WTC11 (cell line): ENCODE measurements around the gene CHST14. TPM values are rescaled to one million over a fixed set of nuclear protein-coding genes. Genes with fewer than 3 reads are reported as not detected.
A peak's percentile ranks its signal among the peaks of the same experiment; 100 is the strongest.

Experiments
- ATAC-seq: fragments of 200-7000 bp; cut with Tn5 transposase; 2 replicates; pipeline ENCODE4 v1.10.0; 2021; ENCODE audit warnings: mild to moderate bottlenecking, moderate library complexity
- CTCF ChIA-PET: fragments of 300-600 bp; sonication (Branson Sonifier 250); formaldehyde crosslinking; loops from one replicate; lab custom pipeline; 2021; ENCODE audit warnings: antibody characterized with exemption; lab: Charles Lee
- POLR2A ChIA-PET: fragments of 350-600 bp; sonication (Branson Sonifier 250); formaldehyde crosslinking; loops from one replicate; lab custom pipeline; 2021; ENCODE audit warnings: antibody characterized with exemption; lab: Charles Lee
- DNase-seq: peaks from one replicate; pipeline ENCODE4 v3.0.0; 2021; ENCODE audit warnings: low spot score
- H3K27ac Mint-ChIP-seq: 2 replicates; pipeline ENCODE4 v1.8.0; 2021; ENCODE audit warnings: mixed read lengths
- H3K27me3 Mint-ChIP-seq: 2 replicates; pipeline ENCODE4 v1.8.0; 2021; ENCODE audit warnings: low read depth, mild to moderate bottlenecking, moderate library complexity, mixed read lengths
- H3K36me3 Mint-ChIP-seq: 2 replicates; pipeline ENCODE4 v1.8.0; 2021; ENCODE audit warnings: mixed read lengths
- H3K4me1 Mint-ChIP-seq: 2 replicates; pipeline ENCODE4 v1.8.0; 2022; ENCODE audit warnings: mixed read lengths
- H3K4me3 Mint-ChIP-seq: 2 replicates; pipeline ENCODE4 v1.8.0; 2021; ENCODE audit warnings: mild to moderate bottlenecking, moderate library complexity, mixed read lengths
- H3K9me3 Mint-ChIP-seq: 2 replicates; pipeline ENCODE4 v1.8.0; 2021; ENCODE audit warnings: mixed read lengths
- ATF1 ChIP-seq: sonication (generic); formaldehyde crosslinking; IDR thresholded peaks from 2 replicates; pipeline ENCODE4 v1.8.1; 2023; ENCODE audit warnings: mild to moderate bottlenecking, moderate library complexity, missing genetic modification reagents
- CTCF ChIP-seq: fragments of 200-600 bp; IDR thresholded peaks from 2 replicates; pipeline ENCODE4 v1.8.0; 2022; ENCODE audit warnings: antibody characterized with exemption
- E2F5 ChIP-seq: sonication (generic); formaldehyde crosslinking; IDR thresholded peaks from 2 replicates; pipeline ENCODE4 v1.8.1; 2022; ENCODE audit warnings: mild to moderate bottlenecking, moderate library complexity, missing genetic modification reagents
- EMX1 ChIP-seq: fragments of 250-450 bp; sonication (Bioruptor Pico); IDR thresholded peaks from 2 replicates; pipeline ENCODE4 v1.8.0; 2021; ENCODE audit warnings: mild to moderate bottlenecking
- ERG ChIP-seq: fragments of 250-450 bp; sonication (Bioruptor Pico); IDR thresholded peaks from 2 replicates; pipeline ENCODE4 v1.8.0; 2021; ENCODE audit warnings: mild to moderate bottlenecking
- ESRRA ChIP-seq: sonication (generic); formaldehyde crosslinking; IDR thresholded peaks from 2 replicates; pipeline ENCODE4 v1.8.1; 2022; ENCODE audit warnings: mild to moderate bottlenecking, missing genetic modification reagents, borderline replicate concordance
- FOXJ3 ChIP-seq: sonication (generic); formaldehyde crosslinking; IDR thresholded peaks from 2 replicates; pipeline ENCODE4 v1.9.0; 2021; ENCODE audit warnings: missing genetic modification reagents, mild to moderate bottlenecking, borderline replicate concordance
- GTF2I ChIP-seq: fragments of 250-450 bp; sonication (Bioruptor Pico); conservative IDR thresholded peaks from 2 replicates; pipeline ENCODE4 v1.4.0; 2021; ENCODE audit warnings: mild to moderate bottlenecking
- HMGA2 ChIP-seq: fragments of 250-450 bp; sonication (Bioruptor Pico); IDR thresholded peaks from 2 replicates; pipeline ENCODE4 v1.4.0; 2021; ENCODE audit warnings: mild to moderate bottlenecking, moderate library complexity
- IRF2 ChIP-seq: sonication (generic); formaldehyde crosslinking; IDR thresholded peaks from 2 replicates; pipeline ENCODE4 v1.8.0; 2022; ENCODE audit warnings: low read depth, missing genetic modification reagents, borderline replicate concordance
- MXD4 ChIP-seq: fragments of 250-450 bp; sonication (Bioruptor Pico); IDR thresholded peaks from 2 replicates; pipeline ENCODE4 v1.8.0; 2021; ENCODE audit warnings: mild to moderate bottlenecking, moderate library complexity, borderline replicate concordance
- NFE2L1 ChIP-seq: sonication (generic); formaldehyde crosslinking; IDR thresholded peaks from 2 replicates; pipeline ENCODE4 v1.8.1; 2023; ENCODE audit warnings: missing genetic modification reagents
- NFYB ChIP-seq: sonication (generic); formaldehyde crosslinking; conservative IDR thresholded peaks from 2 replicates; pipeline ENCODE4 v1.8.0; 2022; ENCODE audit warnings: low read depth, missing genetic modification reagents
- NR2C2 ChIP-seq: sonication (generic); formaldehyde crosslinking; IDR thresholded peaks from 2 replicates; pipeline ENCODE4 v1.8.0; 2022; ENCODE audit warnings: mild to moderate bottlenecking, missing genetic modification reagents
- OVOL2 ChIP-seq: fragments of 250-450 bp; sonication (Bioruptor Pico); IDR thresholded peaks from 2 replicates; pipeline ENCODE4 v1.9.0; 2021; ENCODE audit warnings: mild to moderate bottlenecking, borderline replicate concordance
- RORB ChIP-seq: fragments of 250-450 bp; sonication (Bioruptor Pico); IDR thresholded peaks from 2 replicates; pipeline ENCODE4 v1.9.0; 2021; ENCODE audit warnings: mild to moderate bottlenecking
- STAT6 ChIP-seq: sonication (generic); formaldehyde crosslinking; conservative IDR thresholded peaks from 2 replicates; pipeline ENCODE4 v1.8.1; 2023; ENCODE audit warnings: mild to moderate bottlenecking, low read depth, missing genetic modification reagents, moderate library complexity
- USF2 ChIP-seq: sonication (generic); formaldehyde crosslinking; IDR thresholded peaks from 2 replicates; pipeline ENCODE4 v1.8.1; 2023; ENCODE audit warnings: mild to moderate bottlenecking, missing genetic modification reagents, moderate library complexity
- ZNF121 ChIP-seq: sonication (generic); formaldehyde crosslinking; IDR thresholded peaks from 2 replicates; pipeline ENCODE4 v1.8.0; 2023; ENCODE audit warnings: missing genetic modification reagents
- ZNF232 ChIP-seq: sonication (generic); formaldehyde crosslinking; IDR thresholded peaks from 2 replicates; pipeline ENCODE4 v1.8.0; 2022; ENCODE audit warnings: mild to moderate bottlenecking, missing genetic modification reagents
- ZNF281 ChIP-seq: sonication (generic); formaldehyde crosslinking; IDR thresholded peaks from 2 replicates; pipeline ENCODE4 v1.8.0; 2023; ENCODE audit warnings: mild to moderate bottlenecking, missing genetic modification reagents
- ZSCAN18 ChIP-seq: fragments of 250-450 bp; sonication (Bioruptor Pico); IDR thresholded peaks from 2 replicates; pipeline ENCODE4 v2.1.2; 2022; ENCODE audit warnings: mild to moderate bottlenecking, moderate library complexity
- total RNA-seq: library from RNA; stranded (reverse); gene quantifications from 3 replicates; pipeline ENCODE4 v1.2.3, GENCODE V29; 2021

The CHST14 gene
- total RNA-seq, 1 experiment from 2014 or later: 21.3 TPM

GRCh38 chr15:40472171-40472727, 1.5 kb downstream of the CHST14 start (continued):
- TF ChIP-seq USF2 (CRISPR knock-in tag) (no peak), HMGA2 (CRISPR knock-in tag) (no peak), OVOL2 (CRISPR knock-in tag) (no peak), ZNF232 (CRISPR knock-in tag) (no peak), ESRRA (CRISPR knock-in tag) (no peak), NFE2L1 (CRISPR knock-in tag) (no peak), ATF1 (CRISPR knock-in tag) (no peak)
- TF ChIP-seq, all 79 proteins: peak for 0

- TF ChIP-seq RORB (CRISPR knock-in tag) (no peak), IRF2 (no peak), FOXJ3 (no peak), STAT6 (CRISPR knock-in tag) (no peak), CTCF (no peak), GTF2I (CRISPR knock-in tag) (no peak)
- no peaks in the 10 kb centered on the region for H3K36me3 Mint-ChIP-seq
- CTCF ChIA-PET: interaction anchor here (0.7 to 1.4 kb wide), 2 partner anchors 52 to 136 kb away, joined by 3 read pairs; no protein-coding TSS in a partner anchor
- no peak overlapping the region for H3K4me3 Mint-ChIP-seq
- no peaks in the 10 kb centered on the region for H3K9me3 Mint-ChIP-seq
- no peak for ATAC-seq
- H3K27me3 Mint-ChIP-seq: 0 out of 2 replicates have a peak, but pooled peaks cover 6% of the 10 kb centered on the region
- POLR2A ChIA-PET: interaction anchor here (1.2 kb wide), 1 partner anchor 33 kb away, joined by 8 read pairs; no protein-coding TSS in a partner anchor
- no peak for DNase-seq
- H3K4me1 Mint-ChIP-seq: peaks cover 45% of the 10 kb centered on the region
- no peak overlapping the region for H3K27ac Mint-ChIP-seq
These were observed 3.8 kb downstream of the CHST14 start for GRCh38 chr15:40474581-40474980.

- no peaks in the 10 kb centered on the region for H3K36me3 Mint-ChIP-seq
- ATAC-seq (peak; percentile 71), DNase-seq (no peak)
- CTCF ChIA-PET: interaction anchor here (0.8 to 1.5 kb wide), 8 partner anchors 29 to 416 kb away, joined by 3 to 6 read pairs (median 4); partner anchors contain the start of genes BAHD1, INAFM2 and VPS18
- H3K27ac Mint-ChIP-seq: peak overlapping the region; percentile 58
- H3K4me1 Mint-ChIP-seq: peaks cover 31% of the 10 kb centered on the region
- no peaks in the 10 kb centered on the region for H3K9me3 Mint-ChIP-seq
- H3K4me3 Mint-ChIP-seq: no peak overlapping the region
- H3K27me3 Mint-ChIP-seq: peaks cover 2% of the 10 kb centered on the region
- POLR2A ChIA-PET: interaction anchor here (0.9 kb wide), 1 partner anchor 21 kb away, joined by 3 read pairs; no protein-coding TSS in a partner anchor
- TF ChIP-seq ZNF121 (no peak), NR2C2 (CRISPR knock-in tag) (no peak), E2F5 (CRISPR knock-in tag) (no peak), NFYB (CRISPR knock-in tag) (no peak), MXD4 (CRISPR knock-in tag) (no peak), EMX1 (CRISPR knock-in tag) (no peak), ERG (CRISPR knock-in tag) (no peak), ZSCAN18 (CRISPR knock-in tag) (no peak), ZNF281 (no peak)
These were observed 7.0 kb downstream of the CHST14 start for GRCh38 chr15:40477642-40478327.
